HEK293T (cell line): ENCODE measurements around the gene LONP2.

Experiments used
- CTCF ChIA-PET: fragments of 350-600 bp; formaldehyde crosslinking; extraction: SDS; loops from one replicate; lab custom pipeline; 2021; ENCODE audit warnings: antibody characterized with exemption, inconsistent platforms; lab: Yijun Ruan, JAX
- POLR2A ChIA-PET: fragments of 350-600 bp; formaldehyde crosslinking; extraction: SDS; loops from one replicate; lab custom pipeline; 2020; ENCODE audit warnings: antibody characterized with exemption, inconsistent platforms; lab: Yijun Ruan, JAX
- DNase-seq: peaks from one replicate; pipeline ENCODE4 v3.0.0; 2012; ENCODE audit warnings: mixed read lengths; ENCODE audit errors: extremely low spot score
- ARNT ChIP-seq: fragments of 450-650 bp; IDR thresholded peaks from 2 replicates; pipeline ENCODE4 v1.6.1; 2017; ENCODE audit warnings: mild to moderate bottlenecking
- BHLHE40 ChIP-seq: fragments of 450-650 bp; IDR thresholded peaks from 2 replicates; pipeline ENCODE4 v1.6.1; 2016; ENCODE audit warnings: mild to moderate bottlenecking, moderate library complexity, borderline replicate concordance
- CTBP1 ChIP-seq: fragments of 450-650 bp; IDR thresholded peaks from 2 replicates; pipeline ENCODE4 v1.6.1; 2016; ENCODE audit warnings: borderline replicate concordance
- ELF4 ChIP-seq: fragments of 450-650 bp; IDR thresholded peaks from 2 replicates; pipeline ENCODE4 v1.6.1; 2017; ENCODE audit warnings: antibody characterized with exemption
- FOXA1 ChIP-seq: fragments of 450-650 bp; IDR thresholded peaks from 2 replicates; pipeline ENCODE4 v1.6.1; 2016; ENCODE audit warnings: mild to moderate bottlenecking
- FOXK2 ChIP-seq: fragments of 450-650 bp; IDR thresholded peaks from 2 replicates; pipeline ENCODE4 v1.6.1; 2016; ENCODE audit warnings: mild to moderate bottlenecking
- FOXM1 ChIP-seq: fragments of 450-650 bp; IDR thresholded peaks from 2 replicates; pipeline ENCODE4 v1.6.1; 2017; ENCODE audit warnings: mild to moderate bottlenecking, borderline replicate concordance
- HDGF ChIP-seq: fragments of 450-650 bp; IDR thresholded peaks from 2 replicates; pipeline ENCODE4 v1.6.1; 2017; ENCODE audit warnings: antibody characterized with exemption, borderline replicate concordance
- L3MBTL2 ChIP-seq: fragments of 450-650 bp; conservative IDR thresholded peaks from 2 replicates; pipeline ENCODE4 v1.6.1; 2016; ENCODE audit warnings: mild to moderate bottlenecking
- LEF1 ChIP-seq: fragments of 450-650 bp; IDR thresholded peaks from 2 replicates; pipeline ENCODE4 v1.6.1; 2017; ENCODE audit warnings: mild to moderate bottlenecking, borderline replicate concordance
- NFRKB ChIP-seq: fragments of 450-650 bp; IDR thresholded peaks from 2 replicates; pipeline ENCODE4 v1.6.1; 2016; ENCODE audit warnings: mild to moderate bottlenecking, moderate library complexity
- PKNOX1 ChIP-seq: fragments of 450-650 bp; IDR thresholded peaks from 2 replicates; pipeline ENCODE4 v1.6.1; 2016
- SP1 ChIP-seq: fragments of 450-650 bp; IDR thresholded peaks from 2 replicates; pipeline ENCODE4 v1.6.1; 2017
- SUZ12 ChIP-seq: fragments of 450-650 bp; IDR thresholded peaks from 2 replicates; pipeline ENCODE4 v1.6.1; 2016; ENCODE audit warnings: mild to moderate bottlenecking
- TARDBP ChIP-seq: fragments of 450-650 bp; IDR thresholded peaks from 2 replicates; pipeline ENCODE4 v1.6.1; 2016
- ZNF384 ChIP-seq: fragments of 450-650 bp; IDR thresholded peaks from 2 replicates; pipeline ENCODE4 v1.6.1; 2016

Gene LONP2

GRCh38 chr16:48291303-48291702 is 47.2 kb downstream of the LONP2 start:
- ChIA-PET POLR2A (no interaction called here), CTCF (no interaction called here)
- no peak for DNase-seq
- TF ChIP-seq L3MBTL2 (no peak), ARNT (no peak), NFRKB (no peak), ELF4 (no peak), FOXM1 (no peak), SP1 (no peak), TARDBP (no peak)

- TF ChIP-seq LEF1: no peak
- TF ChIP-seq PKNOX1: no peak
- TF ChIP-seq BHLHE40: no peak
- TF ChIP-seq TARDBP: no peak
- no peak for TF ChIP-seq FOXK2
- TF ChIP-seq CTBP1: no peak
- no peak for TF ChIP-seq L3MBTL2
- no peak for TF ChIP-seq NFRKB
- no peak for TF ChIP-seq SP1
- CTCF ChIA-PET: no interaction called here
- DNase-seq: no peak
- POLR2A ChIA-PET: no interaction called here
Observed at GRCh38 chr16:48291754-48292153, 47.7 kb downstream of the LONP2 start.

- no peak for TF ChIP-seq SP1
- TF ChIP-seq CTBP1: no peak
- no peak for TF ChIP-seq PKNOX1
- no peak for TF ChIP-seq ELF4
- no peak for TF ChIP-seq L3MBTL2
- TF ChIP-seq FOXA1: no peak
- no peak for TF ChIP-seq NFRKB
- no peak for TF ChIP-seq TARDBP
Observed at GRCh38 chr16:48292452-48292851, 48.4 kb downstream of the LONP2 start.

GRCh38 chr16:48294724-48295123 is 50.6 kb downstream of the LONP2 start:
- ChIA-PET CTCF (no interaction called here), POLR2A (no interaction called here)
- no peak for TF ChIP-seq CTBP1
- no peak for TF ChIP-seq ELF4
- no peak for TF ChIP-seq SUZ12
- no peak for TF ChIP-seq ZNF384
- TF ChIP-seq FOXM1: no peak
- TF ChIP-seq ARNT: no peak
- TF ChIP-seq PKNOX1: no peak
- TF ChIP-seq FOXA1: no peak
- no peak for TF ChIP-seq LEF1
- no peak for TF ChIP-seq TARDBP
- TF ChIP-seq SP1: no peak
- no peak for TF ChIP-seq FOXK2
- TF ChIP-seq BHLHE40: no peak
- no peak for TF ChIP-seq NFRKB
- TF ChIP-seq HDGF: no peak
- no peak for TF ChIP-seq L3MBTL2
- no peak for DNase-seq

More at GRCh38 chr16:48292452-48292851, 48.4 kb downstream of the LONP2 start:
- no peak for DNase-seq
- CTCF ChIA-PET: no interaction called here
- POLR2A ChIA-PET: no interaction called here

- no peak for DNase-seq
- ChIA-PET POLR2A (no interaction called here), CTCF (no interaction called here)
- TF ChIP-seq CTBP1 (no peak), ZNF384 (no peak), FOXK2 (no peak), BHLHE40 (no peak), ARNT (no peak), FOXA1 (no peak), PKNOX1 (no peak), SP1 (no peak), ELF4 (no peak), SUZ12 (no peak)
Observed at GRCh38 chr16:48295488-48296281, 51.6 kb downstream of the LONP2 start.

GRCh38 chr16:48299471-48299870 is 55.4 kb downstream of the LONP2 start:
- DNase-seq: no peak
- CTCF ChIA-PET: no interaction called here
- POLR2A ChIA-PET: no interaction called here
- no peak for TF ChIP-seq BHLHE40
- no peak for TF ChIP-seq ARNT
- TF ChIP-seq FOXA1: no peak
- TF ChIP-seq SP1: no peak
- TF ChIP-seq L3MBTL2: no peak
- no peak for TF ChIP-seq CTBP1
- TF ChIP-seq SUZ12: no peak
- no peak for TF ChIP-seq PKNOX1
- TF ChIP-seq FOXK2: no peak
- no peak for TF ChIP-seq ELF4
- no peak for TF ChIP-seq TARDBP
- no peak for TF ChIP-seq FOXM1
- TF ChIP-seq LEF1: no peak
- no peak for TF ChIP-seq NFRKB
- no peak for TF ChIP-seq ZNF384
- TF ChIP-seq HDGF: no peak
